Measurements from ENCODE around the gene PLCL1.

GRCh38 chr2:197978971-197979370 is 174.6 kb downstream of the PLCL1 start:
- no peak for TF ChIP-seq POLR2A (IDR thresholded peaks at IDR 0.05)
- TF ChIP-seq, protein P1, sequence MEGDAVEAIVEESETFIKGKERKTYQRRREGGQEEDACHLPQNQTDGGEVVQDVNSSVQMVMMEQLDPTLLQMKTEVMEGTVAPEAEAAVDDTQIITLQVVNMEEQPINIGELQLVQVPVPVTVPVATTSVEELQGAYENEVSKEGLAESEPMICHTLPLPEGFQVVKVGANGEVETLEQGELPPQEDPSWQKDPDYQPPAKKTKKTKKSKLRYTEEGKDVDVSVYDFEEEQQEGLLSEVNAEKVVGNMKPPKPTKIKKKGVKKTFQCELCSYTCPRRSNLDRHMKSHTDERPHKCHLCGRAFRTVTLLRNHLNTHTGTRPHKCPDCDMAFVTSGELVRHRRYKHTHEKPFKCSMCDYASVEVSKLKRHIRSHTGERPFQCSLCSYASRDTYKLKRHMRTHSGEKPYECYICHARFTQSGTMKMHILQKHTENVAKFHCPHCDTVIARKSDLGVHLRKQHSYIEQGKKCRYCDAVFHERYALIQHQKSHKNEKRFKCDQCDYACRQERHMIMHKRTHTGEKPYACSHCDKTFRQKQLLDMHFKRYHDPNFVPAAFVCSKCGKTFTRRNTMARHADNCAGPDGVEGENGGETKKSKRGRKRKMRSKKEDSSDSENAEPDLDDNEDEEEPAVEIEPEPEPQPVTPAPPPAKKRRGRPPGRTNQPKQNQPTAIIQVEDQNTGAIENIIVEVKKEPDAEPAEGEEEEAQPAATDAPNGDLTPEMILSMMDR (IDR thresholded peaks at IDR 0.05) = no peak

Measured in lower leg skin (tissue), 3 donors.